Measurements from ENCODE around the gene MOCS1.

MOCS1 gene

DNA sequence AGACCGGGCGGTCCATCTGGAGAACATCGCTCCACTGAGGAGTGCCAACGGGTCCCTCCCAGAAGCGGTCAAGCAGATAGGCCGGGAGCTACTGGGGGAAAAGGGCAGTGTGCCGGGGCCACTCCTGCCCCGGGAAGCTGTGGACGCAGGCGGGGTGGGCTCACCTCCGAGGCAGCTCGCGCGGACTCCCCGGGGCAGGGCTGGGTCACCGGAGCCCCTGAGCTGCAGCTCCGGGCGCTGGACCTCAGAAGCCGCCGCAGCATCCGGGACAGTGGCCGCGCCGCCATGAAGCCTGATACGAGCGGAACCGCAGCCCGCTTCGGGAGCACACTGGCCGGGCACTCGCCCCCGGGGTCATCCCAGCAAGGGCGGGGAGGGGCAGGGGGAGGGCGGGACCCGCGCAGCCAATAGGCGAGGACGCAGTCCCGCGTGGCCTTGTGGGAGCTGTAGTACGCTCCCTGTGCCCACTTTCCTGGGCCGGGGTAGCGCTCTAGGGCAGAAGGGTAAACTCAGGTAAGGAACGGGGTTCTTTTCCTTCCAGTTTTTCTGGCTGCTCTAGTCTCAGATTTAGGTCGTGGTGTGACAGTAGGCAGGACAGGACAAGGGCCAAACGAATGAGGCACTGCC, at the start of gene MOCS1:
TSS of gene MOCS1 (minus strand) at position 332 of the 627 bp plus-strand sequence. CDS start at position 287, 45 bp downstream.
- H3K4me1 ChIP-seq (ENCODE audit: insufficient read depth, insufficient read length), result peaks cover 5% of the 10 kb centered on the region
- peaks cover 13% of the 10 kb centered on the region for H3K27me3 ChIP-seq (ENCODE audit: insufficient read depth, insufficient read length)
- peak within 1 kb of the TSS; percentile 85 for H3K9ac ChIP-seq (ENCODE audit: insufficient read length, low read depth)
- DNase-seq (ENCODE audit: low read depth, low spot score), result peak; percentile 47
- no peak for TF ChIP-seq ZNF274 (IDR thresholded peaks at IDR 0.05; ENCODE audit: low read depth, low read length)
- no peak for TF ChIP-seq SUZ12 (IDR thresholded peaks at IDR 0.05; ENCODE audit: extremely low read depth, insufficient read depth, insufficient read length)
- TF ChIP-seq YY1 (IDR thresholded peaks at IDR 0.05; ENCODE audit: insufficient read depth, insufficient read length), result no peak
- H3K9me3 ChIP-seq (ENCODE audit: insufficient read depth, low read length), result no peaks in the 10 kb centered on the region
- peak within 1 kb of the TSS; percentile 78 for H3K4me3 ChIP-seq (ENCODE audit: insufficient read length, low read depth)
- H3K36me3 ChIP-seq (ENCODE audit: insufficient read depth, insufficient read length, low read length), result peaks cover 3% of the 10 kb centered on the region

DNA sequence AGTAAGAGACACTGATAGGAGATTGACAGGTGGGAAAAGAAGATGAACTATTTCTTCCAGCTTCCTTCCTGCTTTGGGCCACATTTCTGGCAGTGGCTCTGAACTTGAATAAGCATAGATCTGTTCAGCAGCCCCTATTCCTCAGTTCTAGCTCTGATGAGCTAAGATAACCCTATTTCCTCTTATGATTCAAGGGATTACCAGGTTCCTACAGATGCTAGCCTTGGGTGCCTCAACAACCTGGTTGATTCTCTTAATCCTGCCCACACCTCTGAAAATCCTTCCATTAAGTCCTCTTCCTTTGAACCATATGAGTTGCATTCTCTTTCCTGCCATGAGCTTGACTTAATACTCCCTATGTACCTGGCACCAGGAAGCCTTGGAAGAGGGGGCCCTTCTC, 49.8 kb upstream of the MOCS1 start:
- no peak for DNase-seq (ENCODE audit: low read depth, low spot score)
- Histone ChIP-seq H3K9me3 (ENCODE audit: insufficient read depth, low read length) (no peaks in the 10 kb centered on the region), H3K4me3 (ENCODE audit: insufficient read length, low read depth) (no peak overlapping the region), H3K4me1 (ENCODE audit: insufficient read depth, insufficient read length) (no peaks in the 10 kb centered on the region), H3K36me3 (ENCODE audit: insufficient read depth, insufficient read length, low read length) (no peaks in the 10 kb centered on the region), H3K27me3 (ENCODE audit: insufficient read depth, insufficient read length) (no peaks in the 10 kb centered on the region), H3K9ac (ENCODE audit: insufficient read length, low read depth) (no peak overlapping the region)
- TF ChIP-seq YY1 (IDR thresholded peaks at IDR 0.05; ENCODE audit: insufficient read depth, insufficient read length) (no peak), SUZ12 (IDR thresholded peaks at IDR 0.05; ENCODE audit: extremely low read depth, insufficient read depth, insufficient read length) (no peak), ZNF274 (IDR thresholded peaks at IDR 0.05; ENCODE audit: low read depth, low read length) (no peak)

DNA sequence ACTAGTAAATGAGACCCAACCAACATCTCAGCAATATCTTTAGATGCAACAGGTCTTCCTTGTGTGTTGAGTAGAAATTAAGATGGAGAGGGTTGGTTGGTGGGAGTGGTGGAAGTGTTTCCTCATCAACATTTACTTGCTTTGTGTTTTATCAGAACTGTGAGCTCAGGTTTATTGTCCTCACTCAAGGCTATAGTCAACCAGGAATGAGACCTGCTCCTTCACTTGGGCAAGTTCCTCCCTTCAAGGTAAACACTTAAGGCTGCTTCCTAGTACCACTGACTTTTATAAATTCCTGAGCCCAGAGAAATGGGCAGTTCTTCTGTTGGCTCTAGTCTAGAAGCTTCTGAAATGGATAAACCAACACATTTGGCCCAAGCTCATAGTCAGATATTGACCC, 48.9 kb upstream of the MOCS1 start:
- no peaks in the 10 kb centered on the region for H3K4me1 ChIP-seq (ENCODE audit: insufficient read depth, insufficient read length)
- DNase-seq (ENCODE audit: low read depth, low spot score), result no peak
- no peaks in the 10 kb centered on the region for H3K27me3 ChIP-seq (ENCODE audit: insufficient read depth, insufficient read length)
- no peak overlapping the region for H3K4me3 ChIP-seq (ENCODE audit: insufficient read length, low read depth)
- H3K9ac ChIP-seq (ENCODE audit: insufficient read length, low read depth), result no peak overlapping the region
- H3K9me3 ChIP-seq (ENCODE audit: insufficient read depth, low read length), result no peaks in the 10 kb centered on the region
- H3K36me3 ChIP-seq (ENCODE audit: insufficient read depth, insufficient read length, low read length), result no peaks in the 10 kb centered on the region
- TF ChIP-seq ZNF274 (IDR thresholded peaks at IDR 0.05; ENCODE audit: low read depth, low read length), result no peak
- TF ChIP-seq SUZ12 (IDR thresholded peaks at IDR 0.05; ENCODE audit: extremely low read depth, insufficient read depth, insufficient read length), result no peak
- TF ChIP-seq YY1 (IDR thresholded peaks at IDR 0.05; ENCODE audit: insufficient read depth, insufficient read length), result no peak

DNA sequence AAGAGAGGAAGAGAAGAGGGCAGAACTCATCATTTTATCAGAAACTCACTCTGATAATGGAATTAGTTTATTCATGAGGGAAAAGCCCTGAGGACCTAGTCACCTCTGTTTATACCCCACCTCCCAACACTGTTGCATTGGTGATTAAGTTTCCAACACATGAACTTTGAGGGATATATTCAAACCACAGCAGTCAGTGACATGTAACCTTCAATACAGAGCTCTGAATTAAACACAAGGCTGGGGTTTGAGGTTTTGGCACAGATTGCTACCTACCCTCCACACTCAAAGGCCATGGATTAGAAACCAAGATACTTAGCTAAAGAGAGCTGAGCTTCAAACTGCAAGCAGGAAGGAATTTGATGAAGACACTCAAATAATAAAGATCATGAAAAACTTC, 48.5 kb upstream of the MOCS1 start:
- H3K4me3 ChIP-seq (ENCODE audit: insufficient read length, low read depth), result no peak overlapping the region
- no peaks in the 10 kb centered on the region for H3K9me3 ChIP-seq (ENCODE audit: insufficient read depth, low read length)
- no peaks in the 10 kb centered on the region for H3K4me1 ChIP-seq (ENCODE audit: insufficient read depth, insufficient read length)
- H3K27me3 ChIP-seq (ENCODE audit: insufficient read depth, insufficient read length), result no peaks in the 10 kb centered on the region
- no peak for DNase-seq (ENCODE audit: low read depth, low spot score)
- TF ChIP-seq YY1 (IDR thresholded peaks at IDR 0.05; ENCODE audit: insufficient read depth, insufficient read length) (no peak), ZNF274 (IDR thresholded peaks at IDR 0.05; ENCODE audit: low read depth, low read length) (no peak), SUZ12 (IDR thresholded peaks at IDR 0.05; ENCODE audit: extremely low read depth, insufficient read depth, insufficient read length) (no peak)
- no peak overlapping the region for H3K9ac ChIP-seq (ENCODE audit: insufficient read length, low read depth)
- H3K36me3 ChIP-seq (ENCODE audit: insufficient read depth, insufficient read length, low read length), result no peaks in the 10 kb centered on the region

DNA sequence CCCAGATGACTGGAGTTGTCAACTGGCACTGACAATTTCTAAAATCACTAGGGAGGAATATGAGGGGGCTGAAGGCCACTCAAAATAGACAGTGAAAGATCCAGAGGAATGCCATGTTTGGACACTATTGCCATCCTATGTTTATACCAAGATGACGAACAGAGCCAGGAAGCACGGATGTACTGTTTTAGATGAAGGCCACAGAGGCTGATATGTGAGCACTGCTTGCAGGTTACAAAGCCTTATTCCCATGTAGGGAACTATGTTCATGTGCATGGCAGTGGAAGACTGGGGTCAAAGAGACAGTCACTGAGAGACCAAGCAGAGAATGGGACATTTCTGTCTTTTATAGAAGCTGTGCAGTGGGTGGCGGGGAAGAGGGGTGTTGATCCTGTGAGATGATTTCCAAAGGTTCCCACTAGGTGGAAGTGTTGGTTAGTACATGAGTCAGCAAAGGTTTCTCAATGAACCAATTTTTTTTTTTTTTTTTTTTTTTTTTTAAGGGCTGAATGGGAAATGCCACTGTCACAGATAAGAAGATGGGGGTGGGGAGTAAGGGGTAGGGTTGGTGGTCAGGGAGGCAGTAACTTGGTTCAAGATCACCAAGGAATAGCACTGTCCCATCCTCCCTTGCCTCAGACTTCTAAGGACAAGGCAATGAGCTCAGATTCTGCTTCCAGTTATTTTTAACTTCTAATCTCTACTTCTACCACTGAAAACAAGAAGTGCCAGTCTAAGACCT, 46.7 kb upstream of the MOCS1 start:
- no peak overlapping the region for H3K4me3 ChIP-seq (ENCODE audit: insufficient read length, low read depth)
- H3K4me1 ChIP-seq (ENCODE audit: insufficient read depth, insufficient read length), result no peaks in the 10 kb centered on the region
- peak; percentile 39 for DNase-seq (ENCODE audit: low read depth, low spot score)
- no peak for TF ChIP-seq YY1 (IDR thresholded peaks at IDR 0.05; ENCODE audit: insufficient read depth, insufficient read length)
- no peak for TF ChIP-seq ZNF274 (IDR thresholded peaks at IDR 0.05; ENCODE audit: low read depth, low read length)
- no peak for TF ChIP-seq SUZ12 (IDR thresholded peaks at IDR 0.05; ENCODE audit: extremely low read depth, insufficient read depth, insufficient read length)
- H3K9ac ChIP-seq (ENCODE audit: insufficient read length, low read depth), result no peak overlapping the region
- no peaks in the 10 kb centered on the region for H3K27me3 ChIP-seq (ENCODE audit: insufficient read depth, insufficient read length)
- no peaks in the 10 kb centered on the region for H3K9me3 ChIP-seq (ENCODE audit: insufficient read depth, low read length)
- no peaks in the 10 kb centered on the region for H3K36me3 ChIP-seq (ENCODE audit: insufficient read depth, insufficient read length, low read length)

DNA sequence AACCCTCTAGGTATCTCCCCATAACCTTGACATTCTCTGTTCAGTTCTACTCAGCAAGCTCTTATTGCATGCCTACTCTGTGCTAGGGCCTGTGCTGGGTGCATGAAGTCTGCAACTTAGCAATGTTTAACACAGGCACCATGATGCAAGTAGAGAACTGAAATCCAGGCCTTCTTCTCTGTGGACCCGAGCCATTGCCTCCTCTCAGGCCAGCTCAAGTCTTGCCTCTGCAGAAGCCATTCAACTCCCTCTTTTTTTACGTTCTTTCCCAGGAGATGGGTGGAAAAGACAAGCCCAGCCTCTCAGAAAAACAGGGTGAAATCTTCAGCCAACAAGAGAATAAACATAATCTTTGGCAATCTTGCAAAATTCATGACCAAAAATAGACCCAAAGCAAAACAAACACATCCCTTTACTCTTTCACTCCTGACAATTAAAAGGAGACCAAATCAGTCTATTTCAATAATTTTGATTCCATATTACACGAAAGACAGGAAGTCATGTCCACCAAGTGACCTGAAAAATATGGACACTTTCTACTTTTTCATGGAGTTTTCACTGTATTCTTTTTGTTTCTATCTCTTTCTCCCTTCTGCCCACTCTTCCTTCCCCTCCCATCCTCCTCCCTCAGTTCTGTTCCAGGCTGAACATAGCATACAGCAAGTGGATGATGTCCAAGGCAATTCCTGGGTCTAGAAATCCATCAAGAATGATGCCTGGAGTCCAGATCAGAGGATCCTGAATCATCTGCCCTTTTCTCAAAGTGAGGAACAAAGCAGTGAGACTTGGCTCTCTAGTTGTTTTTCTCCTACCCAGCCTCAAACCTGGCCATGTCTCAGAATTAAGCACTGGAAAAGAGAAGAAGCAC, 45.4 kb upstream of the MOCS1 start:
- TF ChIP-seq YY1 (IDR thresholded peaks at IDR 0.05; ENCODE audit: insufficient read depth, insufficient read length), result no peak
- no peak for TF ChIP-seq SUZ12 (IDR thresholded peaks at IDR 0.05; ENCODE audit: extremely low read depth, insufficient read depth, insufficient read length)
- no peak for TF ChIP-seq ZNF274 (IDR thresholded peaks at IDR 0.05; ENCODE audit: low read depth, low read length)
- Histone ChIP-seq H3K4me3 (ENCODE audit: insufficient read length, low read depth) (no peak overlapping the region), H3K36me3 (ENCODE audit: insufficient read depth, insufficient read length, low read length) (no peaks in the 10 kb centered on the region), H3K27me3 (ENCODE audit: insufficient read depth, insufficient read length) (no peaks in the 10 kb centered on the region), H3K9me3 (ENCODE audit: insufficient read depth, low read length) (no peaks in the 10 kb centered on the region), H3K9ac (ENCODE audit: insufficient read length, low read depth) (no peak overlapping the region), H3K4me1 (ENCODE audit: insufficient read depth, insufficient read length) (no peaks in the 10 kb centered on the region)
- no peak for DNase-seq (ENCODE audit: low read depth, low spot score)
